C4-2B (cell line): ENCODE measurements around the gene RTEL1.

ENCODE experiments used
- ZFX ChIP-seq: fragments of 450-650 bp; IDR thresholded peaks from 2 replicates; pipeline ENCODE4 v1.6.1; 2017
- TF ChIP-seq, protein P1 (sequence below): fragments of 450-650 bp; conservative IDR thresholded peaks from 2 replicates; pipeline ENCODE4 v1.5.1; 2017; ENCODE audit warnings: mild to moderate bottlenecking

DNA sequence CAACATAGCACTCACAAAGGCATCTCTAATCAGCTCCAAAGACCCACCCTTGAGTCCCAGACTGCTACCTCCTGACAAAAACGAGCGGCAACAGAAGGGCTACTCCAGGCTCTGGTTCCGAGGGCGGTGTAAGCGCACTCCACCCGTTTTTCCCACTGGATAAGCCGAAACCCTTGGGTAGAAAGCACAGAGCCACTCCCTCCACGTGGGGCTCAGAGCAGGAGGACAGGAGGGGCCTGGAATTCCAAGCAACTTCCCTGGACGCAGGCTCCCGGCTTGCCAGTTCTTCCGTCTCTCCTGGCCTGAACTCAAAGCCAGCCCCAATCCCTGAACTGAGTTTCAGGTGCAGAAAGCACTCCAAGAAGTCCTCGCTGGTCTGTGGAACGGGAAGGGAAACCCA, 38.6 kb upstream of the RTEL1 start:
- TF ChIP-seq, protein P1, sequence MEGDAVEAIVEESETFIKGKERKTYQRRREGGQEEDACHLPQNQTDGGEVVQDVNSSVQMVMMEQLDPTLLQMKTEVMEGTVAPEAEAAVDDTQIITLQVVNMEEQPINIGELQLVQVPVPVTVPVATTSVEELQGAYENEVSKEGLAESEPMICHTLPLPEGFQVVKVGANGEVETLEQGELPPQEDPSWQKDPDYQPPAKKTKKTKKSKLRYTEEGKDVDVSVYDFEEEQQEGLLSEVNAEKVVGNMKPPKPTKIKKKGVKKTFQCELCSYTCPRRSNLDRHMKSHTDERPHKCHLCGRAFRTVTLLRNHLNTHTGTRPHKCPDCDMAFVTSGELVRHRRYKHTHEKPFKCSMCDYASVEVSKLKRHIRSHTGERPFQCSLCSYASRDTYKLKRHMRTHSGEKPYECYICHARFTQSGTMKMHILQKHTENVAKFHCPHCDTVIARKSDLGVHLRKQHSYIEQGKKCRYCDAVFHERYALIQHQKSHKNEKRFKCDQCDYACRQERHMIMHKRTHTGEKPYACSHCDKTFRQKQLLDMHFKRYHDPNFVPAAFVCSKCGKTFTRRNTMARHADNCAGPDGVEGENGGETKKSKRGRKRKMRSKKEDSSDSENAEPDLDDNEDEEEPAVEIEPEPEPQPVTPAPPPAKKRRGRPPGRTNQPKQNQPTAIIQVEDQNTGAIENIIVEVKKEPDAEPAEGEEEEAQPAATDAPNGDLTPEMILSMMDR, result no peak
- TF ChIP-seq ZFX, result no peak
